Posterior cingulate gyrus (tissue), 11 donors: ENCODE data around the gene HDAC8.

ENCODE experiments used
- DNase-seq, 10 donors: peaks; one replicate each; pipeline versions ENCODE4 v3.0.0 to v3.0.0-alpha.2; 2020 to 2021; ENCODE audit warnings: mixed read lengths in 3 of 10
- intact Hi-C: fragments of 100-400 bp; cut with DNase I; formaldehyde crosslinking; loops from one replicate; pipeline ENCODE4 v1.15.1; 2023

Gene HDAC8

GRCh38 chrX:72305286-72306084 lies 267.2 kb downstream of the HDAC8 start, which contains the start of gene CITED1:
TSS of gene CITED1 (minus strand) at chrX:72305914. CDS start at chrX:72302869, 3,045 bp downstream.
- DNase-seq: peak in 1 of 10 donors; percentile 81
- intact Hi-C loops: loop anchor here (10.0 kb wide), 1 partner anchor 269 kb away; the partner anchor contains the start of gene HDAC8

GRCh38 chrX:72304877-72305276 lies 267.8 kb downstream of the HDAC8 start:
- DNase-seq: no peak
- intact Hi-C loops: loop anchor here (10.0 kb wide), 1 partner anchor 270 kb away; the partner anchor contains the start of gene HDAC8

- intact Hi-C loops: loop anchor here (10.0 kb wide), 1 partner anchor 273 kb away; the partner anchor contains the start of gene HDAC8
- DNase-seq: peak in 1 of 10 donors; percentile 21
Observed at GRCh38 chrX:72301781-72302180, 270.9 kb downstream of the HDAC8 start.

- intact Hi-C loops: loop anchor here (10.0 kb wide), 1 partner anchor 275 kb away; the partner anchor contains the start of gene HDAC8
- peak in 1 of 10 donors; percentile 18 for DNase-seq
Observed at GRCh38 chrX:72299891-72300630, 272.6 kb downstream of the HDAC8 start.

GRCh38 chrX:72297953-72298730 lies 274.5 kb downstream of the HDAC8 start:
- DNase-seq: no peak
- intact Hi-C loops: no loop called here

GRCh38 chrX:72296991-72297390 lies 275.7 kb downstream of the HDAC8 start:
- intact Hi-C loops: no loop called here
- DNase-seq: no peak

GRCh38 chrX:72295745-72296144 lies 276.9 kb downstream of the HDAC8 start:
- DNase-seq: no peak
- intact Hi-C loops: no loop called here

GRCh38 chrX:72294497-72294896 lies 278.1 kb downstream of the HDAC8 start:
- intact Hi-C loops: no loop called here
- no peak for DNase-seq

- intact Hi-C loops: no loop called here
Observed at GRCh38 chrX:72282302-72282701, 290.3 kb downstream of the HDAC8 start.

GRCh38 chrX:72280321-72280845 lies 292.3 kb downstream of the HDAC8 start:
- DNase-seq: peak in 1 of 10 donors; percentile 71
- intact Hi-C loops: no loop called here

More at GRCh38 chrX:72282302-72282701, 290.3 kb downstream of the HDAC8 start:
- no peak for DNase-seq
